Measurements from ENCODE around the gene SPATA16.
"Not testable (repeated sequence)": the region's sequence is repeated elsewhere in the genome, so short reads cannot be mapped to it uniquely, and the experiment has no call there.

The SPATA16 gene

GRCh38 chr3:172882563-172882962 lies 258.5 kb downstream of the SPATA16 start:
- DNase-seq (ENCODE audit: low spot score), result no peak
- no peak for TF ChIP-seq CTCF (IDR thresholded peaks at IDR 0.05; ENCODE audit: extremely low read depth, missing control alignments)

- DNase-seq (ENCODE audit: low spot score), result not testable (repeated sequence)
These were observed 261.7 kb downstream of the SPATA16 start for GRCh38 chr3:172879381-172879780.

- DNase-seq (ENCODE audit: low spot score), result no peak
- no peak for TF ChIP-seq CTCF (IDR thresholded peaks at IDR 0.05; ENCODE audit: extremely low read depth, missing control alignments)
These were observed 264.0 kb downstream of the SPATA16 start for GRCh38 chr3:172877011-172877410.

GRCh38 chr3:172876297-172876696 lies 264.7 kb downstream of the SPATA16 start:
- DNase-seq (ENCODE audit: low spot score), result no peak
- no peak for TF ChIP-seq CTCF (IDR thresholded peaks at IDR 0.05; ENCODE audit: extremely low read depth, missing control alignments)

GRCh38 chr3:172875039-172875438 lies 266.0 kb downstream of the SPATA16 start:
- no peak for TF ChIP-seq CTCF (IDR thresholded peaks at IDR 0.05; ENCODE audit: extremely low read depth, missing control alignments)
- DNase-seq (ENCODE audit: low spot score), result no peak

GRCh38 chr3:172869784-172870518 lies 271.1 kb downstream of the SPATA16 start:
- TF ChIP-seq CTCF (IDR thresholded peaks at IDR 0.05; ENCODE audit: extremely low read depth, missing control alignments), result no peak
- no peak for DNase-seq (ENCODE audit: low spot score)

- no peak for TF ChIP-seq CTCF (IDR thresholded peaks at IDR 0.05; ENCODE audit: extremely low read depth, missing control alignments)
- no peak for DNase-seq (ENCODE audit: low spot score)
These were observed 271.7 kb downstream of the SPATA16 start for GRCh38 chr3:172869368-172869771.

- no peak for DNase-seq (ENCODE audit: low spot score)
- no peak for TF ChIP-seq CTCF (IDR thresholded peaks at IDR 0.05; ENCODE audit: extremely low read depth, missing control alignments)
These were observed 272.3 kb downstream of the SPATA16 start for GRCh38 chr3:172868582-172869200.

GRCh38 chr3:172866726-172867350 lies 274.2 kb downstream of the SPATA16 start:
- DNase-seq (ENCODE audit: low spot score), result not testable (repeated sequence)

All from GM20000 (cell line).